ENCODE measurements around the gene DPY30.
"Not testable (repeated sequence)": the region's sequence is repeated elsewhere in the genome, so short reads cannot be mapped to it uniquely, and the experiment has no call there.

Gene DPY30

DNA sequence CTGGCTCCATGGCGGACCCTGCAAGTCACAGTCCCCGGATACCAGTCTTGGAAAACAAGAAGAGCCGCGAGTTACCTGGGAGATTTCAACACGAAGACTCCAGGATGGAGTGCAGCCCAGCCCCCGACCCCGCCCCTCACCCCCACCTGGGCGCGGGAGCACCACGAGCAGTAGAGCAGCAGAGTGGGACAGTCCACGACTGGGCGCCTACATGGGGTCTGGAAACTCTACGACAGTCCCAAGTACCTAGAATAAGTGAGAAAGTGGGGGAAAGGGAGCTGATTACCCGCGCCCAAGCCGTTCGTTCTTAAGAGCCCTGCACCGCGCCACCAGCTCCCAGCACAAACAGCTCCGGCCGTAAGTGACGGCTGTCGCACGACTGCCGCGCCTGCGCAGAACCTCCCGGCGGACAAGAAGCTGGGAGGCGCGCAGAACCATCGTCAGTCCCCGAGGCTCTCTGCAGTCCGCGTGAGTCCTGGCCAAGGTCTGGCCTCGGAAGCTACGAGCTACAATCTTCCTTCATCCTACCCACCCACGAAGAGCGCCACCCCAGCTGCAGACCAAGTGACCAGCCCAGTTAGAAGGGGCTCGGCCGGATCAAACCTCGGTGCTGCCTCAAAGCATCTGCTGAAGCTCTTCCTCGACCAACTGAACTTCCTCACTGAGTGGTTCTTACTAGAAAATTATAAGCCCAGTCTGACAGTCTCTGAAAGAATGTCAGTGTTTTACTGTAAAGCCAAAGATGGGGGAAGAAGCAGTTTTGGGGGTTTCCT, at the start of gene DPY30:
DPY30 (minus strand) TSS at position 359 of the 773 bp plus-strand sequence; CDS start at position 10, 349 bp downstream.
- DNase-seq = peak; percentile 94

DNA sequence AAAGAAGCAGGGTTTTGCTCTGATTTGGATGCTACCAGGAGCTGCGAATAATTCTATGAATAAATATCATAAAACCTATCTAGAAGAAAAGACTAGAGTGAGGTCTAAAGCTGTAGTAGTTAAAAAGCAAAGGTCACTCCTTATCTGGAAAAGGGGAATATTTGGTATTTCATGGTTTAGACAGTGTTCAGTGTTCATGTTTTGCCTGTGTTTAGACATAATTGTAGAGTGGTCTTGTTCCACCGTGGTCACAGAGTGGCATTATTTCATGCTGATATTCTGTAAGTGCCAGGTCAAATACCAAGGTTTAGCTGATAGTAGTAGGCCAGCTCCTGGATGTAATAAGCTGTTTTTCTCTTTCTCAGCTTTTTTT, 34.5 kb upstream of the DPY30 start:
- DNase-seq = no peak

DNA sequence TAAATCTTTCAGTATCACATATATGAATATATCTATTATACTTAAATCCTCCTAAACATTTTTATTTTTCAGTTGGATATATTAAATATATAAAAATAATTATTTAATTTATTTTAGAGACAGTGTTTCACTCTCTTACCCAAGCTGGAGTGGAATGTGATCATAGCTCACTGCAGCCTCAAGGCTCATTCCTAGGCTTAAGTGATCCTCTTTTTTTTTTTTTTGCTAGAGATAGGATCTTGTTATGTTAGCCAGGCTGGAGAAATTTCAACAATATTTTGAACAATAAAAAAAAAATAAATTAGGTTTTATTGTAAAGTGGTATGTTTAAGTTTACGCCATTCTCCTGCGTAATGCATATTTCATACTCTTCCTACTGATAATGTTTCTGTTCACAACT, 27.9 kb upstream of the DPY30 start:
- no peak for DNase-seq

DNA sequence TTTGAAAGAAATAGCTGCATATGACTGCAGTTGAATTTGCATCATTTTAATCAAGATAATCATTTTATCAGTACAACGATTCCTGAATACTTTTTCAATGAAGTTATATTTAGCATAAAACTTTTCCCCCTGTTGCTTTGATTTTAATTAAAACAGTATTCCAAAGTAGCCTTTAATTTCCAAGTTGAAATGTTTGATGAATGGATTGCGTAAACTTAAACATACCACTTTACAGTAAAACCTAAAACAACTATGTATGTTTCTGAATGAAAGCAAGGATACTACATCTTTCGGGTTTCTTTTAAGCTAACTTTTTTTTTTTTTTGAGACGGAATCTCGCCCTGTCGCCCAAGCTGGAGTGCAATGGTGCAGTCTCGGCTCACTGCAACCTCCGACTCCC, 25.1 kb upstream of the DPY30 start:
- no peak for DNase-seq

DNA sequence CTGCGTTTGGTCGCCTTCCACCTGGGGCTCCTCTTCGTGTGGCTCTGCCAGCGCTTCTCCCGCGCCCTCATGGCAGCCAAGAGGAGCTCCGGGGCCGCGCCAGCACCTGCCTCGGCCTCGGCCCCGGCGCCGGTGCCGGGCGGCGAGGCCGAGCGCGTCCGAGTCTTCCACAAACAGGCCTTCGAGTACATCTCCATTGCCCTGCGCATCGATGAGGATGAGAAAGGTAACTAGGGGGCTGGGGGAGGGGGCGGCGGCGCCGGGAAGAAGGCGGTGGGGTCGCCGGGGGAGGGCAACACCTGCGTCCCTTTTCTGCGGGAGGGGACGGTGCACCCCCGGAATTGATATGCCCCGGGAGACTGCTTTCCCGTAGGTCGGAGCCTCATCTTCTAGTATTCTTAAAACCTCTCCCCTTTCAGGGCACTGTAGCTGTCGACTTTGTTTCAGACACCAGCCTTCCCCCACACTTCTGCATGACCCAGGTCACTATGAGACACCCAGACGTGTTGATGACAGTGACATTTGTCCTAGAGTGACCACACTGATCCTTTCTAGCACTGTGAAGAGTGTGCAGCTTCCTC, 24.5 kb upstream of the DPY30 start:
- no peak for DNase-seq

DNA sequence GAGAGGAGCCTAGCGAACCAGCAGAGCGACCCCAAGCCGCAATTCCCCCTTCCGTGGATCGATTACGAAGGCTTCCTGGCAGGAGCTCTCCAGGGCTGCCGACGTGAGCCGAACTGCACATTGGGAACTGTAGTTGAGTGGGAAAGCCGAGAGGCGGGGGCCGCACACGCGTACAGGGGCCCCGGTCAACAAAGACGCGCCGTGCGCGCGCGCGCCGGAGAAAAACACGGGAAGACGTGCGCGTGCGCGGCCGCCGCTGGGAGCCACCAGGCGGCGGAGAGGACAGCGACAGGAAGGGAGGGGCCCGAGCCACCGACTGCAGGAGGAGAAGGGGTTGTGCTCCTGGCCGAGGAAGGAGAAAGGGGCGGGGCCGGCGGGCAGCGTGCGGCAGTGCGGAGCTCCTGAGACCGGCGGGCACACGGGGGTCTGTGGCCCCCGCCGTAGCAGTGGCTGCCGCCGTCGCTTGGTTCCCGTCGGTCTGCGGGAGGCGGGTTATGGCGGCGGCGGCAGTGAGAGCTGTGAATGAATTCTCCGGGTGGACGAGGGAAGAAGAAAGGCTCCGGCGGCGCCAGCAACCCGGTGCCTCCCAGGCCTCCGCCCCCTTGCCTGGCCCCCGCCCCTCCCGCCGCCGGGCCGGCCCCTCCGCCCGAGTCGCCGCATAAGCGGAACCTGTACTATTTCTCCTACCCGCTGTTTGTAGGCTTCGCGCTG, 23.9 kb upstream of the DPY30 start, which contains the start of gene SPAST:
SPAST (plus strand) TSS at position 247 of the 711 bp plus-strand sequence; CDS start at position 523, 276 bp downstream.
- DNase-seq = peak; percentile 97

DNA sequence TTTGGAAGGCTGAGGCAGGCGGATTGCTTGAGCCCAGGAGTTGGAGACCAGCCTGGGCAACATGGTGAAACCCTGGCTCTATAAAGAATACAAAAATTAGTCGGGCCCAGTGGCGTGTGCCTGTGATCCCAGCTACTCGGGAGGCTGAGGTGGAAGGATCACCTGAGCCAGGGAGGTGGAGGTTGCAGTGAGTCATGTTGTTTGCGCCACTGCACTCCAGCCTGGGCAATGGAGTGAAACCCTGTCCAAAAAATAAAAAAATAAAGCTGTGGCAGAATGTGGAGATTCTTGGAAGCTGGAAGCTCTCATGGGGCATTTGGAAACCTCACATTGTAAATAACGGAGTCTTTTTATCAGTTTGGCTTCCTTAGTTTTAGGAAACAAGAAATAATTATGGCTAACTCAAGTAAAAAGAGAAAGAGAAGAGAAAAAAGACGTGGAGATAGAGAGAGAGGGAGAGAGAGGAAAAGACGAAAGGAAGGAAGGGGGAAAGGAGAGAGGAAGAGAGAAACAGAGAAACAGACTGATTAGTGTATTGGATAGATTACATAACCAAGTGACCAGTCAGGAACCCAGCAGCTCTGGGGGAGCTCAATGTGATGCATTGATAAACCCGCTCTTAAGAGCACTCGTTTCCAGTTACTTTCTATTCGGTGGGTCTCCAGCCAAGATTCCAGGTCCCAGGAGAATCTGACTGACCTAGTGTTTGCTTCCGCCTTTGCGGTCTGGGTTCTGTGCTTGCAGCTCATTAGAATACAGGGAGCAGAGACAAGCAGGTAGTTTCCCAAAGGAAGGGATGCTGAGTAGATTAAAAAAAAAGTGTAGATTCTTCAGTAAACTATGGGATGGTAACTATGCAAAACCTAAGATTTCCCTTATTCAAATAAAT, 22.6 kb upstream of the DPY30 start:
- no peak for DNase-seq

DNA sequence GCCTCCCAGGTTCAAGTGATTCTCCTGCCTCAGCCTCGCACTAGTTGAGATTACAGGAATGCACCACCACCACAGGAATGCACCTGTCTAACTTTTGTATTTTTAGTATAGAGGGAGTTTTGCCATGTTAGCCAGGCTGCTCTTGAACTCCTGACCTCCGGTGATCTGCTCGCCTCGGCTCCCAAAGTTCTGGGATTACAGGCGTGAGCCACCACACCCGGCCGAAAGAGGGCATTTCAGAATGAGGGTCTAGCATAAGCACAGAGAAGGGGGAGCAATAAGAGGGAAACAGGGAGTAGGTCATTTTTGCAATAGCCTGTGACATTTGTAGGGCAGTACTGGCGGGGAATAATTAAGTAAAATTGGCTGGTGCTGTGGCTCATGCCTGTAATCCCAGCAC, 21.8 kb upstream of the DPY30 start:
- no peak for DNase-seq

DNA sequence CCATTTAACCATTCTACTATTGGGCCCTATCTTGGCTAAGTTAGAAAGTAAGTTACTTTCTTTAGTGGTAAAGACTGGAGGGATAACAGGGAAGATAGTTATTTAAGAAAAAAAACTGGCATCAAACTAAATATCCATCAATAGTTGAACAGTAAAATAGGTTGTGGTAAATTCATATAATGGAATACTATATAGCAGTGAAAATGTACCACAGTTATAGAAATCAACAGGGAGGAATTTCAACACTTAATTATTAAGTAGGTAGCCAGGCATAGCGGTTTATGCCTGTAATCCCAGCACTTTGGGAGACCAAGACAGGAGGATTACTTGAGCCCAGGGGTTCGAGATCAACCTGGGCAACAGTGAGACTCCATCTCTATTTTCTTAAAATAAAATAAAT, 20.7 kb upstream of the DPY30 start:
- no peak for DNase-seq

DNA sequence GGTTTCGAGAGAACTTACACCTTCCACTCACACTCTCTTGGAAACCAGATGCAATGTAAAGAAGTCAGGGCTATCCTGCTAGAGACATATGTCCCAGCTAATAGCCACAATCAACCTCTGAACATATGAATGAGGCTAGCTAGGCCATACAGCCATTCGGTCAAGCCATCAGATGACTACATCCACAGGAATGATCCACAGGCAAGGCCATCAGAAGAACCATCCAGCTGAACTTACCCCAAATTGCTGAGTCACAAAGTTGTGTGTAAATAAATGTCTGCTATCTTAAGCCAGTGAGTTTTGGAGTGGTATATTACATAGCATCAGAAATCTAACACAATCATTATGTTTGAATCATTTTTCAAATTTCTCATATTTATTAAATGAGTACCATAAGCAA, 18.5 kb upstream of the DPY30 start:
- DNase-seq = peak; percentile 62

DNA sequence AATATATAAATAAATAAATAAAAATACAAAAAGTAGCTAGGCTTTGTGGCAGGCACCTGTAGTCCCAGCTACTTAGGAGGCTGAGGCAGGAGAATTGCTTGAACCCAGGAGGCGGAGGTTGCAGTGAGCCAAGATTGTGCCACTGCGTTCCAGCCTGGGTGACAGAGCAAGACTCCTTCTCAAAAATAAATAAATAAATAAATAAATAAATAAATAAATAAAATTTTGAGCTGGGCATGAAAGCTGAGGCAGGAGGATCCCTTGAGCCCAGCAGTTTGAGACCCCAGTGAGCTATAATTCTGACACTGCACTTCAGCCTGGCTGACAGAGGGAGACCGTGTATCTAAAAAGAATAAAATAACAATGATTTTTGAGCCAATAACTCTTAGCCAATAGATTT, 15.0 kb upstream of the DPY30 start:
- DNase-seq = not testable (repeated sequence)

DNA sequence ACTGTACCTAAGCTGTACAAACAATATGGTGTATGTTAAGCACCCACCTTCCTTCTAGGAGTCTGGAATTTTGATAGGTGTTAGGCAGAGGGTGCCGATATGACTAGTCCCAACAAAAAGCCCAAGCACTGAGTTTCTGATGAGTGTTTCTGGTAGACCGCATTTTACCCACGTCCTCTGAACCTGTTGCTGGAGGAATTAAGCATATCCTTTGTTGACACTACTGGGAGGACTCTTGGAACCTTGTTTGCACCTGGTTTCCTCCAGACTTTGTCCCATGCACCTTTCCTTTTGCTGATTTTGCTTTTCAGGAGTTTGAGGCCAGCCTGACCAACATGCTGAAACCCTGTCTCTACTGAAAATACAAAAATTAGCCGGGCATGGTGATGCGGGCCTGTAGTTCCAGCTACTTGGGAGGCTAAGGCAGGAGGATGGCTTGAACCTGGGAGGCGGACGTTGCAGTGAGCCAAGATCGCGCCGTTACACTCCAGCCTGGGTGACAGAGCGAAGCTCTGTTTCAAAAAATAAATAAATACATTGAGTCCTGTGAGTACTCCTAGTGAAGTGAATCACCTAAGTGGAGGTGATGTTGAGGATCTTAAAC, 12.3 kb upstream of the DPY30 start:
- DNase-seq = no peak

DNA sequence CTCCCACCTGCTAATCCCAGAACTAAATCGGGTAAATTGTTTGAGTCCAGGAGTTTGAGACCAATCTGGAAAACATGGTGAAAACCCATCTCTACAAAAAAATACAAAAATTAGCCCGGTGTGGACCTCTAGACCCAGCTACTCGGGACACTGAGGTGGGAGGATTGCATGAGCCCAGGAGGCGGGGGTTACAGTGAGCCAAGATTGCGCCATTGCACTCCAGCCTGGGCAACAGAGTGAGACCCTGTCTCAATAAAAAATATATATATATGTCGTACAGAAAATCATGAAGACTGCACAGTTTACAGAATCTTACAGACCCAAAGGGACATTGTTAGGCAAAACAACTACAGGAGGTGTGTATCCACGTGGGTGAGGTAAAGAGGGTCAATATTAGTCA, 4.0 kb upstream of the DPY30 start:
- DNase-seq = no peak

DNA sequence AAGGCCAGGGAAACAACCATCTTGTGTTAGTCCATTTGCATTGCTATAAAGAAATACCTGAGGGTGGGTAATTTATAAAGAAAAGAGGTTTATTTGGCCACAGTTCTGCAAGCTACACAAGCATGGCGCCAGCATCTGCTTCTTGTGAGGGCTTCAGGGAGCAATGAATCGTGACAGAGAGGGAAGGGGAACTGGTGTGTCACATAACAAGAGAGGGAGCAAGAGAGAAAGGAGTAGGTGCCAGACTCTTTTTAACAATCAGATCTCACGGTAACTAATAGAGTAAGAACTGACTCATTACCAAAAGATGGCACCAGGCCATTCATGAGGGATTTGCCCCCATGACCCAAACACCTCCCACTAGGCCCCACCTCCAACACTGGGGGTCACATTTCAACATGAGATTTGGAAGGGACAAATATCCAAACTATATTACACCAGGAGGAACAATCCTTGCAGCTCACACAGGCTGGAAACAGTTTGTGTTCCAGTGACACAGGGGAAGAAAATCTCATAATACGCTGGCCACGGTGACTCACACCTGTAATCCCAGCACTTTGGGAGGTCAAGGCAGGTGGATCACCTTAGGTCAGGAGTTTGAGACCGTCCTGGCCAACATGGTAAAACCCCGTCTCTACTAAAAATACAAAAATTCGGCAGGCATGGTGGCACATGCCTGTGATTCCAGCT, 5.3 kb downstream of the DPY30 start:
- DNase-seq = peak; percentile 8

DNA sequence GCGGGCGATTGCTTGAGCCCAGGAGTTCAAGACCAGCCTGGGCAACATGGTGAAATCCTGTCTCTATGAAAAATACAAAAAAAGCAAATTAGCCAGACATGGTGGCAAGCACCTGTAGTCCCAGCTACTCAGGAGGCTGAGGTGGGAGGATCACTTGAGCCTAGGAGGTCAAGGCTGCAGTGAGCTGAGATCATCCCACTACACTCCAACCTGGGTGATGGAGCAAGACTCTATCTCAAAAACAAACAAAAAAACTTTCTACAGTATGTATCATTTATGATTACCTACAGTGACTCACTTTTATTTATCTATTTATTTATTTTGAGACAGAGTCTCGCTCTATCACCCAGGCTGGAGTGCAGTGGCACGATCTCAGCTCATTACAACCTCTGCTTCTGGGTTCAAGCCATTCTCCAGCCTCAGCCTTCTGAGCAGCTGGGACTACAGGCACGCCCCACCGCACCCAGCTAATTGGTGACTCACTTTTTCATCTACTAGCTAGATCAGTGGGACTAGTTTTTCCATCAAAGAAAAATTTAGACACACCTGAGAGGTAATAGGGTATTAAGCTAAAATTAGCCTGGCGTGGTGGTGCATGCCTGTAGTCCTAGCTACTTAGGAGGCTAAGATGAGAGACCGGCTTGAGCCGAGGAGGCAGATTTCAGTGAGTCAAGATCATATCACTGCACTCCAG, 20.7 kb downstream of the DPY30 start:
- DNase-seq = not testable (repeated sequence)

DNA sequence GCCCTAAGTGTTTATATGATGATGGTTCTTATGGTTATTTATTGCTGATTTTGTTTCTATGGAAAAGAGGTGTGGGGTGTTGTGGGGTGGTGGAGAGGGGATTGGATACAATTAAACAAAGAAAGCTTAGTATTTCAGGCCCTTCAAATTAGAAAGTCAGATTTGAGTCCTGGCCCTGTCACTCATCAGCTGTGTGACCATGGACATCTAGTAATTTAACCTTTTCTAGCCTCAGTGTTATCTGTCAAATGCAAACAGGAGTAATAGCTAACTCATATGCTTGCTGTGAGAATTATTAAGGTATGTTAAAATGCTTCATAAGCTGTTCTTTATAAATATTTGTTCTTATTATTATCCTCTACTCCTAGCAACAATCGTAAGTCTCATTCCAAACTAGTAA, 26.7 kb downstream of the DPY30 start:
- DNase-seq = no peak

DNA sequence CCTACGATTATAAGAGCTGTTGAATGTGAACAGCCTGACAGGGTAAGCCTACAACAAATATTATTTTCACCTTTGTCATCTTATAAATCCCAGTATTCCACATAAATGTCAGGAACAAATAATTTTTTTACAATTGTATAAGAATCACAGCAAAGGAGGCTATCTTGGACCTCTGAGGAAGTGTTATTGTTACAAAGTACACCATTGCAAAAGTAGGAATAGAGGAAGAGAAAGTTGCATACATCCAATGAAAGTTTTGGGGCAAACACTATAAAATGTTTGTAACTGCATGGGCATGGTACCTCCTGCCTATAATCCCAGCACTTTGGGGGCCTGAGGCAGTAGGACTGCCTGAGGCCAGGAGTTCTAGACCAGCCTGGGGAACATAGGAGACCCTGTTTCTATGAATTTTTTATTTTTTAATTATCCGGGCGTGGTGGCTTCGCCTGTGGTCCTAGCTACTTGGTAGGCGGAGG, 28.1 kb downstream of the DPY30 start:
- DNase-seq = no peak

DNA sequence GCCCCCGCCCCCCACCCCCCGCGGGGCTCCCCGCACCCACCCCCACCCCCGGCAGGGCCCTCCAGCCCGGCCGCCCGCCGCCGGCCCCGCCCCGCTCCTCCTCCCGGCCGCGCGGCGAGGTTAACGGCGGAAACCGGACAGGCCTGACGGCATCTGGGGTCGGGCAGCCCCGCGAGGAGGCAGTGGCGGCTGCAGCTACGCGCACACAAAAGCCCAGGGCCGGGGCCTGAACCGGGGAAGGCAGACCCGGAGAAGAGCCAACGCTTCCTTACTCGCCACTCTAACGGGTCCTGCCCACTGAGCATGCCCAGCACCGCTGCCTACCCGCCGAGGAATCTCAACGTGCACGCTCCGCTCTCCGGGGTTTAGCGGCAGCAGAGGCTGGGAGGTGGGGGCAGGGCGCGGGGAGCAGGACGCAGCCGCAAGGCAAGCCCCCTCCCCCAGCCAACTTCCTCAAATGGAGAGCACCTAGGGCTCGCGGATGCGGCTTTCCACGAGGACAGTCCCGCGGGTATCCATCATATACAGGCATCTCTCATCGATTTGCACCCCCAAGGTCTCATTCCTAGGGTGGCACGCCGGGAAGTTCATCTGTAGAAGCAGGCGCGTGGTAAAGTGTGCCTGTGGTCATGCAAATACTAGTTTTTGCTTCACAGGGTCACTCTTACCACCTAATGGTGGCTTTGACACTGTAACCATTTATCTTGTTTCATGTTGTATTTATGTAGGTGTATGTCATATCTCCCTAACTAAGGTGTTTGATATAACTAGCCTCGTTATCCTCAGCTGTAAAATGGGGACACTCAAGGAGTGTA, 28.7 kb downstream of the DPY30 start, which contains the start of gene MEMO1:
MEMO1 (minus strand) TSS at position 339 of the 815 bp plus-strand sequence. CDS start 761 bp downstream, outside the sequence.
- DNase-seq = peak; percentile 92

DNA sequence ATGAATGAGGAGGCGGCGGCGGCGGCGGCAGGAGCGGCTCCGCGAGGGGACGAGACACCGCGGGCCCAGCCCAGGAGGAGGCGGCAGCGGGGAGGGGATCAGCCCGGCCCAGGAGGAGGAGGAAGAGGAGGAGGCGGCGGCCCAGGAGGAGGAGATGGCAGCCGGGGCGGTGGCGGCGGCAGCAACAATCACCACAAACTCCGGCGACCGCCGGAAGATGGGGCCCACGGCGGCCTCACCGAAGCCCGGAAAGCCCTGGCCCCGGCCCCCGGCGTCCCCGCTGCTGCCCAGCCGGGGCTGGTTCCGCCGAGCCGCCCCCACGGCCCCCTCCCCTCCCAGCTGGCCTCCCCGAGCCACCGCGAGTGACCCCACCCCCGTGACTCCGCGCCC, 29.3 kb downstream of the DPY30 start:
- DNase-seq = peak; percentile 46

All from HCEC 1CT (cell line).